ENCODE data around the gene RIC8B.

DNA sequence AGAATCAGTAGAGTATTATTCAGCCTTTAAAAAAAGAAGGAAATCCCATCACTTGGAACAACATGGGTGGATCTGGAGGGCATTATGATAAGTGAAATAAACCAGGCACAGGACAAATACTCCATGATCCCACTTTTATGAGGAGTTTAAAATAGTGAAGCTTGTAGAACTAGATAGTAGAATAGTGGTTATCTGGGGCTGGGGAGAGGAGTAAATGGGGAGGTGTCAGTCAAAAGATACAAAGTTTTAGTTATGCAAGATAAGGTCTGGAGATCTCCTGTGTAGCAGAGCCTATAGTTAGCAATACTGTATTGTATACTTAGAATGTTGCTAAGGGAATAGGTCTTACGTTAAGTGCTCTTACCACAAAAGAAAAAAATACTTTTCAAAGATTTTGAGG is 64.9 kb downstream of the RIC8B start:
- no peak for TF ChIP-seq HDGF (IDR thresholded peaks at IDR 0.05; ENCODE audit: borderline replicate concordance)
- no peak for TF ChIP-seq SP1 (IDR thresholded peaks at IDR 0.05)
- TF ChIP-seq ELF4 (IDR thresholded peaks at IDR 0.05): no peak
- TF ChIP-seq FOXM1 (IDR thresholded peaks at IDR 0.05; ENCODE audit: borderline replicate concordance): no peak
- TF ChIP-seq FOXA1 (IDR thresholded peaks at IDR 0.05): no peak

All from HEK293T (cell line).